Fibroblast of pulmonary artery (primary cell): ENCODE results near the gene TMEM184B.
"Not testable (repeated sequence)": the region's sequence is repeated elsewhere in the genome, so short reads cannot be mapped to it uniquely, and the experiment has no call there.

Experiments used
- DNase-seq: peaks from one replicate; pipeline ENCODE4 v3.0.0-alpha.2; 2010; ENCODE audit warnings: low read depth
- H3K4me3 ChIP-seq: replicated peaks from 2 replicates; pipeline ENCODE4 v1.5.1; 2011; ENCODE audit warnings: low read depth, mild to moderate bottlenecking, control low read depth, low read length, moderate library complexity
- CTCF ChIP-seq: IDR thresholded peaks from 2 replicates; pipeline ENCODE4 v1.5.1; 2011; ENCODE audit warnings: mild to moderate bottlenecking, control low read depth, low read length, inconsistent platforms; ENCODE audit errors: missing control alignments

Gene TMEM184B

GRCh38 chr22:38187413-38188212, 85.2 kb downstream of the TMEM184B start:
- no peak overlapping the region for H3K4me3 ChIP-seq
- TF ChIP-seq CTCF = no peak
- peak; percentile 80 for DNase-seq

DNA sequence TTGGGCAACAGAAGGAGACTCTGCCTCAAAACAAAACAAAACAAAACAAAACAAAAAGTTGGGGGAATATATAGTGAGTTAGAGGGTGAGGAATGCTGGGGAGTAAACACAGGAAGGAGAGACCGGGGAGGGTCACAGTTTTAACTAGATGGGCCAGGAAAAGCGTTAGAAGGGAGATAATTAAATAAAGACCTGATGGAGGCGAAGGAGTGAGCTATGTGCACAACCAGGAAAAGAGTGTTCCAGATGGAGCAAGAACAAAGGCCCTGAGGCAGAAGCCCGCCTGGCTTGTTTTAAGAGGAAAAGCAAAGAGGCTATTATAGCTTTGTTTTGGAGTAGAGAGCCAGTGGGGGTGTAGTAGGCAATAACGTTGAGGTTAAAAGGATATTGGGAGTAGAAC, 86.4 kb downstream of the TMEM184B start:
- no peak for TF ChIP-seq CTCF
- no peak for DNase-seq
- H3K4me3 ChIP-seq = no peak overlapping the region

DNA sequence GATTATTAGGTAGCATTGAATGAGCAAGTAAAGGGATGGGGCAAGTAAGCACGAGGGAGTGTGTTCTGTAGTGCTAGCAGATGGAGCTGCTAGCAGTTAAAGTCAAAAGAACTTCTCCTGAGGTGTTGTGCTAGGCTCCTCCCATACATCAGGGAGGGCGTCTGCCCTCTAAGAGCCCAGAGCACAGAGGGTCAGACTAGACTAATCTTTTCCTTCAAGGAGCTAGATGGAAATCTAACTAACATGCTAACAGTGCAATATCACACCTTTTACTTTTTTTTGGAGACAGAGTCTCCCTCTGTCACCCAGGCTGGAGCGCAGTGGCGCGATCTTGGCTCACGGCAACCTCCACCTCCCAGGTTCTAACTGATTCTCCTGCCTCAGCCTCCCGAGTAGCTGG, 88.0 kb downstream of the TMEM184B start:
- H3K4me3 ChIP-seq = no peak overlapping the region
- DNase-seq = no peak
- TF ChIP-seq CTCF = no peak

DNA sequence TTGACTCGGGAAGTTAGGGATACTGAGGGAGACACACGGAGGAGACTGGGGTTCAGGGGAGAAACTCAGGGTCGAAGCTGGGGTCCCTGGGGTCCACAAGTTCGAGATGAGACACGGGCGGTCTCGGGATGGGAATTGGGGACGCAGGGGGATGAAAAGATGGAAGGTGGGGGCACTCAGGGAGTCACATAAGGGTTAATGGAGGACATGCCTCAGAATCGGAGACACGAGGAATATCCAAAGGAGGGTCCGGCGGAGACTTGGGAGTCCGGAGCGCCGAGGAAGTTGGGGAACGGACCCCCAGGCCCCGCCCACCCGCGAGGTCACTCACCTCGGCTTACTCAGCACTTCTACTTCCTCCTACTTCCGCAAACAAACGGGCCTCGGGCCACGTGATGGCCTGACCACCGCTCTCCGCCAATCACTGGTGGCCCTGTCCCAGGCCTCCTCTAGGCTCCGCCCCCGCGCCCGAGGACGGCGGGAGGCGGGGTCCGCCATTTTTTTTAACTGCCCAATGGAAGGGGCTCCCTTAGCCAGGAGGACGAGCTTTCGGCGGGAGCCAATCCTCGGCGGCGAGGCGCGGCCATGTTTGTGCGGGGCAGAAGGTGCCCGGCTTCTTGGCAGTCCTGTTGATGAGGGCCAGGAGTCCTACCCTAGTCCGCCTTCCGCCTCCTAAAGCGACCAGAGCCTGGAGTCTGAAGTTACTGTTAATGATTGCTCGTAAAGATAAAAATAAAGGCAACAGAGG, 91.2 kb downstream of the TMEM184B start, which contains the start of gene PLA2G6:
TSS of gene PLA2G6 (minus strand) at position 378 of the 748 bp plus-strand sequence. CDS start 12,404 bp downstream, outside the sequence.
- no peak for TF ChIP-seq CTCF
- H3K4me3 ChIP-seq = peak within 1 kb of the TSS; percentile 60

DNA sequence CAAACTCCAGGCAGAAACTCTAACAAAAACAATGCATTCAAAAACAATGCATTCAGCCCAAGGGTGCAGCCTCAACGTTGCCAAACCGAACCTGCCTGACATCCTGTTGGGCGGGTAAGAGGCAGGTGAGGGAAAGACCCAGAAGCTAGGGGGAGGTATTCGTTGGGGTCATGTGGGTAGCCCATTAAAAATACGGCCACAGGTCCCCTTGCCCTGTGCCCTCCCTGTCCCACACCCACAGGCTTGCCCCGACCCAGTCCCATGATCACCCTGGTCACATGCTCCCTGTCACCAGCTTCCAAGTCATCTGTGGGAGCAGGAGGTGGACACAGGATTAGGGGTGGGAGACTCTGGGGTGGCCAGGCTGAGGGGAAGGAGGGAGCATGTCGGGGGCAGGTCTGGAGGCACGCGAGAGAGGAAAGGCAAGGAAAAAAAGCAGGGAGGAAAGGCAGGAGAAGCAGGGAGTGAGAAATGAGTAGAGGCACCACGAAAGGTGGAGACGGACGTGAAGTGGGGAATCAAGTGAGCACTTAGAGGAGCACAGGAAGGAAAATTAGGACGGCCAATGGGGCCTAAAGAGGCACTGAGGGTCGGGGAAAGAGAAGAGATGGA, 91.9 kb downstream of the TMEM184B start:
- TF ChIP-seq CTCF = no peak
- DNase-seq = peak; percentile 33

More for the DNA sequence above, 91.2 kb downstream of the TMEM184B start, which contains the start of gene PLA2G6:
- peak; percentile 99 for DNase-seq

GRCh38 chr22:38178605-38178937, 94.2 kb downstream of the TMEM184B start:
- not testable (repeated sequence) for DNase-seq, H3K4me3 ChIP-seq

More for the DNA sequence above, 91.9 kb downstream of the TMEM184B start:
- H3K4me3 ChIP-seq = peak overlapping the region; percentile 60

DNA sequence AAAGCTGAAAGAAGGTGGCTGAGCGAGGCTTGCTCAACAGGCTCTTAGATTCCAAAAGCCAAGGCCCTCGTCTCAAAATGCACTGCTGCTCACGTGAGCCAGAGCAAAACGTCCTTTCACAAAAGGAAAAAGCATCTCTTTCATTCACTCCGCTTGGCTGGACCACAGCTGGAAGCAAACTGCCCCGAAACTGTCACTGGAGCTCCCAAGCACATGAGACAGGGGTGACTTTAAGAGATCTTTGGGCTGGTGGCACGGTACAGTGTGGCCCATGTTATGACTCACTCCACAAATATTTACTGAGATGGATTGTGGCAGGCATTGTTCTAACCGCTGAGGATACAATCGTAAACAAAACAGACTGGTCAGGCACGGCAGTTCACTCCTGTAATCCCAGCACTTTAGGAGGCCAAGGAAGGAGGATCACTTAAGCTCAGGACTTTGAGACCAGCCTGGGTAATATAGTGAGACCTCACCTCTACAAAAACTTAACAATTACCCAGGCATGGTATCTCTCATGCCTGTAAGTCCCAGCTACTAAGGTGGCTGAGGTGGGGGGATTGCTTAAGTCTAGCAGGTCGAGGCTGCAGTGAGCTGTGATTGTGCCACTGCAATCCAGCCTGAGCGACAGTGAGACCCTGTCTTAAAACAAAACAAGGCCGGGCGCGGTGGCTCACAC, 94.7 kb downstream of the TMEM184B start:
- peak; percentile 91 for DNase-seq
- no peak overlapping the region for H3K4me3 ChIP-seq
- TF ChIP-seq CTCF = no peak

GRCh38 chr22:38177571-38177925, 95.3 kb downstream of the TMEM184B start:
- DNase-seq, H3K4me3 ChIP-seq: not testable (repeated sequence)
